ENCODE data around the gene MAEL.
"Not testable (repeated sequence)": the region's sequence is repeated elsewhere in the genome, so short reads cannot be mapped to it uniquely, and the experiment has no call there.

GRCh38 chr1:167029553-167029952 is 40.5 kb downstream of the MAEL start:
- not testable (repeated sequence) for TF ChIP-seq CTCF (IDR thresholded peaks at IDR 0.05; ENCODE audit: insufficient read depth, low read depth, low read length); EZH2 (IDR thresholded peaks at IDR 0.05; ENCODE audit: insufficient read depth, low read length)

Measured in astrocyte (in vitro differentiated cells and primary cell).